ENCODE data around the gene POLR3K.

POLR3K gene

GRCh38 chr16:78444-79150, 25.2 kb upstream of the POLR3K start:
- peak; percentile 23 to 36 for DNase-seq

DNA sequence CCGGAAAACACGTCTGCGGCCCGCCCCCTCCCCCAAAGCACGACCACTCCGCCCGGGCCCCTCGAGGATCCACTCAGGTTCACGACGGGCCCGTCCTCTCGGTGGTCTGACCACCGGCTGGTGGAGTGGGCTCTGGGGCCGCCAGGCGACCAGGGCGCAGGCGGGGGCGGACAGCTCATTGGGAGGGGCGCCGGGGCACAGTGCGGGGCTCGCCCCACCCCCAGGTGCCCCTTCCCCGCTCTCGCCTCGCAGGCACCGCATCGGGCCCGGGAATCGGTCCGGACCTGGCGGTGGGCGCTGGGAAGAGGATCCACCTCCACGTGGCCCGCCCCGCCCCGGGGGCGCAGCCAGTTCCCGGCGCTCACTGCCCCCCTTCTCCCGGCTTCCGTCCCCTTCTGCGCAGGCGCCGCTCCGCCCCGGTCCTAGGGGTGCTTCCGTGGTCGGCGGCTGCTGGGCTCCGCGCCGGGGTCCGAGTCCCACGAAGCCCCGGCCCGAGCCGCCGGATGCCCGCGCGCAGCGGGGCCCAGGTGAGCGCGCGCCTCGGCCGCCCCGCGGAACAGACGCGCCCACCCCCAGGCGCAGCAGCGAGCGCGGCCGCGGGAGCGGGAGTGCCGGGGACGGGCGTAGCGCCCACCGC, 24.5 kb upstream of the POLR3K start, which contains the start of gene MPG:
Gene MPG, plus strand, starts transcription at position 419 of the 637 bp plus-strand sequence. Its CDS starts 85 bp downstream, at position 504.
- DNase-seq: peak; percentile 85 to 90

GRCh38 chr16:77273-77806, 23.9 kb upstream of the POLR3K start:
- DNase-seq: peak; percentile 42 to 54

DNA sequence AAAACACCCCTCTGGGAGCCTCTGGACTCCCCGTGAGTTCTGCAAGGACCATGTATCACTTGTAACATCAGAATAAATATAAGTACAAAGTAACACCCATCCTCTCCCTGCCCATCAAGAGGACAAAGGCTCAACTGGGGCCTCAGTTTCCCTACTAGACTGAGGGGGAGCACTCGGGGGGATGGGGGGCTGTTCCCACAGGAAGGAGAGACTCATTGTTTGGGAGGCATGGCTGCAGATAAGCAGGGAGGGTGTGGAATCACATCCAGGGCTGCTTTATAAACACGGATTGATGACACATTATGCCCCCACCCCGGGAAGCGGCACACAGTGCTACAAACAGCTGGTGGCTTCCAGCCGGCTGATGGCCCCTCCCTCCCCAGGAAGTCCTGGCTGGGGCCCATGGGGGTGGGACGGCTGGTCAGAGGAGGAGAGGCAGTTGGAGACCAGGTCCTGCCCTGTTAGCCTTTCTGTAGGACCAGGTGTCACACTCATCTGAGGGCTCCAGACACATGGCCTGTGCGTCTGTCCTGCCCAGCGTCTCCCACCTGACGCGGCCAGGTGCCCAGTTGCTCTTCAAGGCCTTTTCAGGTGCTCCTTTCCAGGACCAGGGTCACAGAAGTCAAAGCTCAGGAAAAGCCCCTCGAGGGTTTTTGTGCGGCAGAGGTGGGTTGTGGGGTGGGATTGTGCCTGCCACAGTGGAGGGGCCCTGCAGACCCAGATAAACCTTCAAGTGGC, 23.3 kb upstream of the POLR3K start:
- no peak for DNase-seq

GRCh38 chr16:75580-76501, 22.4 kb upstream of the POLR3K start:
- no peak for DNase-seq

GRCh38 chr16:74747-75334, 21.4 kb upstream of the POLR3K start:
- no peak for DNase-seq

DNA sequence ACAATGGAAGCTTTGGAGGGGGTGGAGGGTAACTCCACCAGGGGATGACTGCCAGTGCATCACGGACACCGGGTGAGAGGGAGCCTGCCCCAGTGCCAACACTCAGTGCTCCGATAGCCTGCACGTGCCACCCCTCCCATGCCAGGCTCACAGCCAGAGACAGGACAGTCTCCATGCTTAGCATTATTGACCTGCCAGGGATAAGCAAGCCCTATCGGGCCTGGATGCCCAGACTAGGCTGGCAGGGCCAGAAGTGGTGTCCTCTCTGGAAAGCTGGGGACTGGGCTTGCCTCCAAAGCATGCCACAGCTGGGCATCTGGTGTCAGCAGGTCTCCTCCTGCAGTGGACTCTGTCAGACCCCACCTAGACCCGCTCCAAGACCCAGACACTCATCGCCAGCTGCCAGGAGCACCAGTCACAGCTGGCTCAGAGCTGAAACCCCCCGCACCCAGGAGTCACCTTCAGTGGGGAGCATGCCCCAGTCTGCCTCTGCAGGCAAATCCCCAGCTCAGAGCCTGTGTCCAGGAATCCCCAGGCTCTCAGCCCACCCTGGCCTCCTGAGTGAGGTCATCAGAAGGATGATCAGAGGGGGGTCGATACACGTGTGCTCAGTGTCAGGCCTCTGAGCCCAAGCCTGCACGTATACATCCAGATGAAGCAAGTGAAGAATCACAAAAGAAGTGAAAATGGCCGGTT, 20.8 kb upstream of the POLR3K start:
- DNase-seq: no peak

- DNase-seq: no peak
These were observed 19.4 kb upstream of the POLR3K start, which contains the start of gene RHBDF1 for GRCh38 chr16:72561-73548. Gene RHBDF1, minus strand, starts transcription at chr16:72631. Its CDS starts 7,616 bp downstream, at chr16:65015.

DNA sequence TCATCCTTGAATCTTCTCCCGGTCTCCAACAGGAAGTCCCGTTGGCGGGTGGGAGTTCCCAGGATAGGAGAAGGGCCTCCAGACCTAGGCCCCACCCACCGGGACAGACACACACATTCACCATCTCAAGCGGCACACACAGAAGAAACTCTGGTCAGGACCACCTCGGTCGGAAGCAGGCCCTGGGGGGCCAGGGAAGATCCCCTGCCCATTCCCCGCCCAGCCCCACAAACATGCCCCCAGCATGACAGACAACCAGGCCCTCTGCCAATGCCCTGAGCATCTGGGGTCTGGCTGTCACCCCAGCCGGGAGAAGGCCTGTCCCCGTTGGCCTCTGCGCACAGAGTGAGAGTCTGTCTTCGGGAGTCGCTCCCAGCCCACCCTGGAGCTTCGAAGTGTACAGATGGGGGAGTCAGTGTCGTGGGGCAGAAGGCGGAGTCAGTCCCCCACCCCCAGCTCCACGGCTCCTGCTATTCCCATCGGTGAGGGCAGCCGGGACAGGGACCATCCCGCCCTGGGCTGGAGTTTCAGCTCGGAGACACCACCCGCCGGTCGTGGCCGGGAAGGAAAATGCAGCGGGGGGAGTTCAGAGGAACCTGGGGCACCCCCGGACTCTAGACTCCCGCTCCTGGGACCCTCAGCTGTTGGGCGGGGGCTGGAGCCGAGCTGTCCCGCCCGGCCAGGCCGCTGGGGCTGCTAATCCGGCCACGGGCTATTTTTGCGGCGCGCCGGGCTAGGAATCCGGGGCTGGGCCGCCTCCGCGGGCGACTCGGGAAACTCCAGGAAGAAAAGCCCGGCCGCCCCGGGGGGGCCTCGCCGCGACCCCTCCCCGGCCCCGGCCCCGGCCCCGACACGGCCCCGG, 18.4 kb upstream of the POLR3K start:
- DNase-seq: no peak

DNA sequence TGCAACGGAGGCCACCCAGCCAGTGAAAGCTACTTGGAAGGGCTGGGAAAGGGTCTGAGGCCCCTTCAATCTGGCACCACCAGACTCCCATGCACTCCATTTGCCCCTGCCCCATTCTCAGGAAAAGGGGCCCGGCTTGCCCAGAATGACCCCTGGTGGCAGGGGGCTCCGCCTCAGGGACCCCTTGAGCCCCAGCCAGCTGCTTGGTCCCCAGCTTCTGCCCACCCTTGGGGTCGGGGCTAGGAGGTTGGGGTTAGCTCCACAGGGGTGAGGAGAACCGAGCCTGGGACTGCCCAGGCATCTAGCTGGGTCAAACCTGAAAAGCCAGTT, 17.8 kb upstream of the POLR3K start:
- DNase-seq: no peak

GRCh38 chr16:69181-69580, 15.8 kb upstream of the POLR3K start:
- DNase-seq: no peak

- no peak for DNase-seq
These were observed 14.7 kb upstream of the POLR3K start for GRCh38 chr16:67884-68789.

DNA sequence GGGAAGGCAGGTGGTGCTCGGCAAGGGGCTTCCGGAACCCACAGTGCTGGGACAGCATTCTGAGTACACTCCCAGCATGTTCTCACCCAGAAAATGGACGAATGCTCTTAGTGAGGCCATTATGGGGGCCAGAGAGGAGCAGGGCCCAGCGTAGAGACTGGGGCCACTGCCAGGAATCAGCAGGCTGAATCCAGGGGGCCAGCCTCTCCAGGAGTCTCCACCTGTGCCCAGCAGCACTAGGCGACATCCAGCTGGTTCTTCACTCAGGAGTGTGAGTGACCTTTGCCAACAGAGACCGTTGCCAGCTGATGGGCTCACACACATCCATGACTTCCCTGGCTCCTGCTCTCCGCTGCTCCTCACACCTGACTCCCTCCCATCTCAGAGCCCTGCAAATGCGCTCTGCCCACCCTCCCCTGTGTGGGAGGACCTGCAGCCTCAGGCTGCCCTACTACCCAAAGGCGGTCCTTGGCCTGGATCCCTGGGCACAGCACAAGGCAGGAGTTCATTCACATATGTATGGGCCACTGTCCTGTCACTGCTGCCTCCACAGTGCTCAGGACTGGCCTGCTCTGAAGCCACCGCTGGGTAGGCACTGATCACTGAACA, 13.9 kb upstream of the POLR3K start:
- DNase-seq: no peak

DNA sequence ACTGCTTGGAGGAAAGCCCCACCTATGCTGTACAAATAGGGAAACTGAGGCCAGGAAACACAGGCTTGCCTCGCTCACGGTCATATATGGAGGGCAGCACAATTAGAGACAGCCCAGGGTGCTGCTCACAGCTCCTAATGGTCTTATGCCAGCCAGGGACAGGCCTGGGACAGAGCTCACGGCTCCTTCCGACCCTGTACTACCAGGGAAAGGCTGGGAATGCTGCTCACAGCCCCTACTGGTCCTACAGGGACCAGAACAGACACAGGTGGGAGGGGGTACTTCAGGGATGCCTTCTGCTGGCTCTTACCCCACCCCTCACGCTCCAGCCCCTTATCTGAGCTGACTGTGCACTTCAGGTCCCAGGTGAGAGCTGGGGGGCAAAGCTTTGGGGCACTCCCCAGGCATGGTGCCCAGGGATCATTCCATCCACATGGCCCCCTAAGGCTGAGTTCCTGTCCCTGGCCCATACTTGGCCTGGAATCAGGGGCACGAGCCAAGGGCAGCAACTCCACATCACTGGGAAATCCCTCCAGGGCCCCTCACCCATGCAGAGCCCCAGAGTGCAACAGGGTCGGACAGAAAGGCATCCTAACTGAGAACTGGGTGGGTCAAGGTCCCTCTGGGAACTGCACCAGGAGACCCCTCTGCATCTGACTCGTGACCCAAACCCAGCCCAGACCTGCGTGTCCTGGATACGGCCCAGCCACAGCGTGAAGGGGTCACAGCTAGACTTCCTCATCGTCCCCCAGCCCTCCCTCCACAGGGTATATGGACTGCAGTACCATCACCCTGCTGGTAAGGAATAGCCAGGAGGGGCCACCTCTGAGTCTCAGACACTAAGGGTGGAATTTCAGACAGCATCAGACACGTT, 13.1 kb upstream of the POLR3K start:
- DNase-seq: no peak

DNA sequence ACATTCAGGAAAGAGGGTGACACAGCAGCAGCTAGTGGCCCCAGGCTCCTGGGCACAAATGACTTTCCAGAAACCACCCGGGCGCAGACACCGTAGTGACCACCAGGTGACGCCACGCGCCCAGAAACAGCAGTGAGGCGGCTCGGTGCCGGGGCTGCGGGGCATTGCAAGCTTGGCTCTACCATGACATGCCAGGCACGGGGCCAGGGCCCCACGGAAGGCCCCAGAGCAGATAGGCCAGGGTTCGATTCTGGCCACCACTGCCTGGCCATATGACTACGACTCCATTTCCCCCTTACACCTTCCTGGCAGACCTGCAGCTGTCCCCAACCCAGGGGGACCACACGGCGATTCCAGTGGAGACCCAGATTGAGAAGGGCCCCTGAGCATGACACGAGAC, 12.3 kb upstream of the POLR3K start:
- DNase-seq: peak; percentile 89 to 90

GRCh38 chr16:64914-65255, 11.5 kb upstream of the POLR3K start:
- no peak for DNase-seq
